Measurements from ENCODE around the gene CCER1.
"Not testable (repeated sequence)": the region's sequence is repeated elsewhere in the genome, so short reads cannot be mapped to it uniquely, and the experiment has no call there.

The CCER1 gene

GRCh38 chr12:90954921-90955320 lies at the start of gene CCER1:
TSS of gene CCER1 (minus strand) at chr12:90955176. CDS start at chr12:90954742, 434 bp downstream.
- intact Hi-C loops (cut with DNase I): no loop called here
- no peak for DNase-seq

- intact Hi-C loops (cut with DNase I): no loop called here
- no peak for DNase-seq
Measured at GRCh38 chr12:91003737-91004136, 48.8 kb upstream of the CCER1 start.

GRCh38 chr12:91001306-91001705 lies 46.3 kb upstream of the CCER1 start:
- intact Hi-C loops (cut with DNase I): no loop called here
- DNase-seq: no peak

GRCh38 chr12:90999966-91000365 lies 45.0 kb upstream of the CCER1 start:
- DNase-seq: no peak
- intact Hi-C loops (cut with DNase I): no loop called here

- DNase-seq: no peak
- intact Hi-C loops (cut with DNase I): no loop called here
Measured at GRCh38 chr12:90999527-90999926, 44.6 kb upstream of the CCER1 start.

- intact Hi-C loops (cut with DNase I): no loop called here
- no peak for DNase-seq
Measured at GRCh38 chr12:90995010-90995409, 40.0 kb upstream of the CCER1 start.

- intact Hi-C loops (cut with DNase I): no loop called here
- DNase-seq: no peak
Measured at GRCh38 chr12:90991952-90992465, 37.0 kb upstream of the CCER1 start.

GRCh38 chr12:90990611-90991010 lies 35.6 kb upstream of the CCER1 start:
- DNase-seq: no peak
- intact Hi-C loops (cut with DNase I): no loop called here

- no peak for DNase-seq
- intact Hi-C loops (cut with DNase I): no loop called here
Measured at GRCh38 chr12:90989686-90990111, 34.7 kb upstream of the CCER1 start.

GRCh38 chr12:90987520-90987919 lies 32.5 kb upstream of the CCER1 start:
- no peak for DNase-seq
- intact Hi-C loops (cut with DNase I): no loop called here

GRCh38 chr12:90987101-90987500 lies 32.1 kb upstream of the CCER1 start:
- DNase-seq: no peak
- intact Hi-C loops (cut with DNase I): no loop called here

- DNase-seq; intact Hi-C loops (cut with DNase I): not testable (repeated sequence)
Measured at GRCh38 chr12:90985331-90985730, 30.4 kb upstream of the CCER1 start.

- intact Hi-C loops (cut with DNase I): no loop called here
- no peak for DNase-seq
Measured at GRCh38 chr12:90984114-90984513, 29.1 kb upstream of the CCER1 start.

- intact Hi-C loops (cut with DNase I): no loop called here
Measured at GRCh38 chr12:90982170-90982569, 27.2 kb upstream of the CCER1 start.

GRCh38 chr12:90979951-90980350 lies 25.0 kb upstream of the CCER1 start:
- DNase-seq: no peak
- intact Hi-C loops (cut with DNase I): loop anchor here (10.0 kb wide), 1 partner anchor 375 kb away; no protein-coding TSS in a partner anchor

More at GRCh38 chr12:90982170-90982569, 27.2 kb upstream of the CCER1 start:
- DNase-seq: no peak

GRCh38 chr12:90979019-90979418 lies 24.0 kb upstream of the CCER1 start:
- intact Hi-C loops (cut with DNase I): loop anchor here (10.0 kb wide), 1 partner anchor 376 kb away; no protein-coding TSS in a partner anchor
- no peak for DNase-seq

GRCh38 chr12:90978117-90978770 lies 23.3 kb upstream of the CCER1 start:
- peak in 1 of 42 donors; percentile 21 for DNase-seq
- intact Hi-C loops (cut with DNase I): loop anchor here (10.0 kb wide), 1 partner anchor 377 kb away; no protein-coding TSS in a partner anchor

- intact Hi-C loops (cut with DNase I): loop anchor here (10.0 kb wide), 1 partner anchor 378 kb away; no protein-coding TSS in a partner anchor
- DNase-seq: no peak
Measured at GRCh38 chr12:90977224-90977623, 22.2 kb upstream of the CCER1 start.

GRCh38 chr12:90974286-90974685 lies 19.3 kb upstream of the CCER1 start:
- DNase-seq: no peak
- intact Hi-C loops (cut with DNase I): loop anchor here (10.0 kb wide), 1 partner anchor 381 kb away; no protein-coding TSS in a partner anchor

- intact Hi-C loops (cut with DNase I): loop anchor here (10.0 kb wide), 1 partner anchor 383 kb away; no protein-coding TSS in a partner anchor
- no peak for DNase-seq
Measured at GRCh38 chr12:90972226-90972625, 17.2 kb upstream of the CCER1 start.

GRCh38 chr12:90970911-90971310 lies 15.9 kb upstream of the CCER1 start:
- no peak for DNase-seq
- intact Hi-C loops (cut with DNase I): loop anchor here (10.0 kb wide), 1 partner anchor 384 kb away; no protein-coding TSS in a partner anchor

All from head of caudate nucleus (tissue), 42 donors.